GM12878 (cell line): ENCODE data around the gene PPP1R12B. TPM values are rescaled to one million over a fixed set of nuclear protein-coding genes. Genes with fewer than 3 reads are reported as not detected.
"Not testable (repeated sequence)": the region's sequence is repeated elsewhere in the genome, so short reads cannot be mapped to it uniquely, and the experiment has no call there.

Source experiments
- ATAC-seq: fragments of 200-7000 bp; cut with Tn5 transposase; 3 replicates; pipeline ENCODE4 v1.9.1; 2020; ENCODE audit warnings: mild to moderate bottlenecking, moderate library complexity
- BruUV-seq: library from RNA; stranded (reverse); fragments of 400-500 nt; replicated peaks from 2 replicates; lab custom pipeline; 2021; lab: Mats Ljungman, UMichigan
- CTCF ChIA-PET: fragments of 300-600 bp; sonication (Branson Sonifier 250); formaldehyde crosslinking; extraction: SDS; loops from one replicate; lab custom pipeline; 2021; ENCODE audit warnings: inconsistent platforms; lab: Yijun Ruan, JAX
- POLR2A ChIA-PET: fragments of 350-600 bp; formaldehyde crosslinking; extraction: SDS; loops from one replicate; lab custom pipeline; 2021; ENCODE audit warnings: inconsistent platforms; lab: Charles Lee
- RAD21 ChIA-PET: fragments of 300-600 bp; sonication (Branson Sonifier 250); formaldehyde crosslinking; loops from one replicate; lab custom pipeline; 2023; ENCODE audit warnings: antibody characterized with exemption; ENCODE audit not compliant: unreplicated experiment; lab: Charles Lee
- SMC1A ChIA-PET: fragments of 300-600 bp; sonication (Branson Sonifier 250); formaldehyde crosslinking; loops from one replicate; lab custom pipeline; 2023; ENCODE audit not compliant: unreplicated experiment, uncharacterized antibody; lab: Charles Lee
- DNase-seq: peaks from one replicate; pipeline ENCODE4 v3.0.0-alpha.2; 2011; ENCODE audit warnings: low read depth, low spot score
- FAIRE-seq: peaks from 3 replicates; lab custom pipeline; 2011; peaks lifted over from hg19 to GRCh38; lab: Jason Lieb, UNC
- H2AFZ ChIP-seq: 2 replicates; pipeline ENCODE4 v1.6.0; 2011; ENCODE audit warnings: low read depth, low read length, control low read depth; ENCODE audit not compliant: control insufficient read depth
- H3K27ac ChIP-seq: 2 replicates; pipeline ENCODE4 v1.5.1; 2011; ENCODE audit warnings: control low read depth; ENCODE audit not compliant: control insufficient read depth, insufficient read depth
- H3K27me3 ChIP-seq, 2 experiments: replicated peaks in 1 of 2; 2 replicates each; pipeline versions ENCODE4 v1.6.0 to v1.6.1; 2011; ENCODE audit warnings: low read length in 1 of 2; ENCODE audit not compliant: control insufficient read depth in 2 of 2, insufficient read depth in 2 of 2
- H3K36me3 ChIP-seq, 2 experiments: 2 replicates each; pipeline ENCODE4 v1.5.1; 2011; ENCODE audit warnings: low read length in 1 of 2; ENCODE audit not compliant: control insufficient read depth in 2 of 2, insufficient read depth in 2 of 2
- H3K4me1 ChIP-seq: 2 replicates; pipeline ENCODE4 v1.6.1; 2011; ENCODE audit warnings: mild to moderate bottlenecking, low read length, moderate library complexity, mixed read lengths; ENCODE audit not compliant: control insufficient read depth, insufficient read depth
- H3K4me2 ChIP-seq: 2 replicates; pipeline ENCODE4 v1.6.0; 2011; ENCODE audit warnings: control low read depth; ENCODE audit not compliant: control insufficient read depth, insufficient read depth
- H3K4me3 ChIP-seq: fragments of 200-600 bp; sonication (generic); 2 replicates; pipeline ENCODE4 v1.5.1; 2016
- H3K79me2 ChIP-seq: 2 replicates; pipeline ENCODE4 v1.6.0; 2011; ENCODE audit warnings: low read length; ENCODE audit not compliant: control insufficient read depth, insufficient read depth
- H3K9ac ChIP-seq: 2 replicates; pipeline ENCODE4 v1.8.0; 2011; ENCODE audit warnings: low read length, control low read depth, mixed read lengths; ENCODE audit not compliant: control insufficient read depth, insufficient read depth
- H3K9me3 ChIP-seq: replicated peaks from 3 replicates; pipeline ENCODE4 v1.5.1; 2011; ENCODE audit warnings: mild to moderate bottlenecking, low read length; ENCODE audit not compliant: control insufficient read depth, insufficient read depth
- H4K20me1 ChIP-seq: 2 replicates; pipeline ENCODE4 v1.6.0; 2011; ENCODE audit not compliant: control insufficient read depth, insufficient read depth
- CHD2 ChIP-seq: IDR thresholded peaks from 2 replicates; pipeline ENCODE4 v1.6.1; 2011; ENCODE audit warnings: low read depth, low read length, improper control_type of control experiment, borderline replicate concordance
- IKZF2 ChIP-seq, 2 experiments: fragments of 450-650 bp; IDR thresholded peaks; 2 replicates each; pipeline ENCODE4 v1.6.1; 2017; ENCODE audit warnings: mild to moderate bottlenecking in 2 of 2, moderate library complexity in 2 of 2
- RAD21 ChIP-seq: IDR thresholded peaks from 2 replicates; pipeline ENCODE4 v1.6.1; 2011; ENCODE audit warnings: mild to moderate bottlenecking, low read depth, low read length, moderate library complexity; ENCODE audit not compliant: insufficient read depth
- SUZ12 ChIP-seq: fragments of 200-600 bp; sonication (generic); IDR thresholded peaks from one replicate; pipeline ENCODE4 v1.6.1; 2018; ENCODE audit warnings: antibody characterized with exemption, mild to moderate bottlenecking; ENCODE audit not compliant: unreplicated experiment
- ZBTB40 ChIP-seq: fragments of 450-650 bp; IDR thresholded peaks from 2 replicates; pipeline ENCODE4 v1.6.1; 2016; ENCODE audit warnings: mild to moderate bottlenecking, moderate library complexity, borderline replicate concordance
- WGBS: methylation state at CpG from one replicate; pipeline ENCODE4 v1.1.6; 2016; ENCODE audit warnings: low lambda C conversion rate; ENCODE audit not compliant: insufficient replicate concordance, insufficient coverage; ENCODE audit errors: missing lambda C conversion rate; 5-methylcytosine and 5-hydroxymethylcytosine counted together
- in situ Hi-C: fragments of 300-500 bp; cut with MboI; formaldehyde crosslinking; loops from 9 replicates; pipeline ENCODE4 v1.14.3; 2018; ENCODE audit warnings: mixed read lengths
- intact Hi-C: fragments of 100-400 bp; cut with micrococcal nuclease; formaldehyde crosslinking; loops from one replicate; pipeline ENCODE4 v1.14.2; 2022; ENCODE audit not compliant: unreplicated experiment
- polyA plus RNA-seq, 11 experiments: library from polyadenylated mRNA; depleted of rRNA in 4 of 11; unstranded in 6 of 11; stranded (reverse) in 5 of 11; fragments of >200 nt; fragmentation: Nextera tagmentation in 4 of 11; fragmentation: Illumina TruSeq in 1 of 11; extraction: Ambion mirVana in 4 of 11; extraction: Trizol in 1 of 11; gene quantifications; 1 replicate in 1 of 11; 2 replicates in 10 of 11; pipeline versions ENCODE4 v1.2.1 to v1.2.3, GENCODE V29; 2011 to 2016; ENCODE audit warnings: inconsistent platforms in 2 of 11, missing spikeins in 2 of 11, low read depth in 1 of 11
- total RNA-seq, 4 experiments: library from RNA; depleted of rRNA in 3 of 4; stranded (reverse); fragments of >200 nt in 3 of 4; fragmentation: Illumina TruSeq in 1 of 4; extraction: Trizol in 1 of 4; gene quantifications; 2 replicates each; pipeline versions ENCODE4 v1.2.1 to v1.2.3, GENCODE V29; 2013 to 2021

The PPP1R12B gene
- total and polyA plus RNA-seq, 10 of the 15 experiments (the other 5 are each of a cell fraction or from before 2014, with no cell fraction given): 0.29 to 9.4 (median 4.7) TPM

- TF ChIP-seq ZBTB40 (no peak), CHD2 (no peak), RAD21 (no peak), IKZF2 (IDR thresholded peaks at IDR 0.05) (no peak), SUZ12 (no peak)
Measured at GRCh38 chr1:202521886-202522285, 173.4 kb downstream of the PPP1R12B start (continued).

DNA sequence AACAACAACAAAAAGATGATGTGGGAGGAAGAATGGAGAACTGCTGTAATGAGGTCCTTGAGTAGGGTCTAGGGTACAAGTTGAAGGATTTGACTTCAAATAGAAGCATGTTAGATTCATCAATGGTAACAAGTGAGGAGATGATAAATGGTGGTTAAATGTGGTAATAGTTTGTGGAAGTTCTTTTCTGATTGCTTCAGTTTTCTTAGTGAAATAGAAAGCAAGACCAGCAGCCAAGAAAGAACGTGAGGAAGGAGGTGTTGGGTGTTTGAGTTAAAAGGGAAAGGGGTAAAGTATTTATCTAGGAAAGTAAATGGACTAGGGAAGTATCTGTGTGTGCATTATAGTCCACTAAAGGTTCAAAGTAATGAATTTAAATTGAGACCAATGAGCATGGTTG is 177.6 kb downstream of the PPP1R12B start:
- H3K4me3 ChIP-seq, H3K4me1 ChIP-seq, H3K27me3 ChIP-seq, ATAC-seq, H2AFZ ChIP-seq, H3K9ac ChIP-seq, H3K36me3 ChIP-seq, H3K79me2 ChIP-seq, FAIRE-seq, H3K27ac ChIP-seq, in situ Hi-C loops, DNase-seq, H3K4me2 ChIP-seq, intact Hi-C loops, H3K9me3 ChIP-seq, BruUV-seq, H4K20me1 ChIP-seq: not testable (repeated sequence)
- ChIA-PET RAD21 (interaction anchor here (1.0 kb wide), 1 partner anchor 25 kb away, joined by 3 read pairs; no protein-coding TSS in a partner anchor), CTCF (interaction anchor here (1.0 to 1.4 kb wide), 3 partner anchors 15 to 60 kb away, joined by 3 read pairs; no protein-coding TSS in a partner anchor), SMC1A (interaction anchor here (0.8 to 1.8 kb wide), 2 partner anchors 10 to 40 kb away, joined by 3 to 5 read pairs; no protein-coding TSS in a partner anchor), POLR2A (interaction anchor here (0.7 kb wide), 1 partner anchor 18 kb away, joined by 3 read pairs; no protein-coding TSS in a partner anchor)
- 54% methylated on average over 1 of the region's 1 CpG for WGBS

DNA sequence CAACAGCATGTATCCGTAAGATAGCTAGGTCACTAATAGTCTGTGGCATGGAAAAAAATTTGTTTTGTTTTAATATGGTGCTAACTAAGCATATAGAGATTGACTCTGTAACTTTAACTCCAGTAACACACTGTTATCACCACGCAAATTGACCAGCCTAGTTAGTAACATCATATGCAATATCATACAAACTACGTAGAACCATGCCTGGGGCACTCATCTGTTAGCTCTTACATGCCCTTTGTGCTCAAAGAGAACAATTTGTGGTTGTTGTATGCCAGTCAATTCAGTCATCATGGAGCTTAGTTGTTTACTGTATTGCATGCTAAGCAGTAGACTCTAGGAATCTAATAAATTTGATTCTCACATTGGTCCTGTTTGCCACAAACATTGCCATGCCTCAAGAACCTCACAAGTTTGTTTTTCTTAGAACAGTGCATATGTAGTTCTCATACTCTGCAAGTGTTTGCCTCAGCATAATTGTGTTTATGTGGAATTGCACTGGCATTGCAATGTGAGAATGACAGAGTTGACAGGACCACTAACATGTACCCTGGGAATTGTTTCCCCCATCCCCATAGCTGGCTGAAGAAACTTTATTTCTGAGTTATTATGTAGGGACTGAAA is 179.7 kb downstream of the PPP1R12B start:
- H3K36me3 ChIP-seq, H3K27me3 ChIP-seq, RAD21 ChIA-PET, H2AFZ ChIP-seq, BruUV-seq, intact Hi-C loops, FAIRE-seq, H3K9ac ChIP-seq, in situ Hi-C loops, H3K79me2 ChIP-seq, H3K27ac ChIP-seq, DNase-seq, POLR2A ChIA-PET, H3K4me2 ChIP-seq, H3K4me1 ChIP-seq, H3K9me3 ChIP-seq, ATAC-seq, SMC1A ChIA-PET, H3K4me3 ChIP-seq, H4K20me1 ChIP-seq: not testable (repeated sequence)
- WGBS: 98% methylated on average over 3 of the region's 3 CpGs
- CTCF ChIA-PET: interaction anchor here (0.6 to 1.6 kb wide), 3 partner anchors 26 to 1107 kb away, joined by 3 read pairs; no protein-coding TSS in a partner anchor
